Effector CD4-positive, alpha-beta T cell (primary cell): Measurements from ENCODE around the gene RAC2.
"Not testable (repeated sequence)": the region's sequence is repeated elsewhere in the genome, so short reads cannot be mapped to it uniquely, and the experiment has no call there.

Experiments
- DNase-seq: peaks from one replicate; pipeline ENCODE4 v3.0.0-alpha.2; 2020

The RAC2 gene

GRCh38 chr22:37202716-37203115 lies 41.4 kb downstream of the RAC2 start:
- no peak for DNase-seq

GRCh38 chr22:37202001-37202555 lies 42.0 kb downstream of the RAC2 start:
- no peak for DNase-seq

DNA sequence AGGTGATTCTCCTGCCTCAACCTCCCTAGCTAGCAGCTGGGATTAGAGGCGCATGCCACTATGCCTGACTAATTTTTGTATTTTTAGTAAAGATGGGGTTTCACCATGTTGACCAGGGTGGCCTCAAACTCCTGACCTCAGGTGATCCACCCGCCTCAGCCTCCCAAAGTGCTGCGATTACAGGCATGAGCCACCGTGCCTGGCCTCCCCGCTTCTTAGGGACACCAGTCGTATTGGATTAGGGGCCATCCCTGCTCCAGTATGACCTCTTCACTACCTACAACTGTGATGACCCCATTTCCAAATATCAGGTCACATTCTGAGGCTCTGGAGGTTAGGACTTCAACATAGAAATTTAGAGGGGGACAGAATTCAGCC lies 42.6 kb downstream of the RAC2 start:
- DNase-seq = not testable (repeated sequence)

DNA sequence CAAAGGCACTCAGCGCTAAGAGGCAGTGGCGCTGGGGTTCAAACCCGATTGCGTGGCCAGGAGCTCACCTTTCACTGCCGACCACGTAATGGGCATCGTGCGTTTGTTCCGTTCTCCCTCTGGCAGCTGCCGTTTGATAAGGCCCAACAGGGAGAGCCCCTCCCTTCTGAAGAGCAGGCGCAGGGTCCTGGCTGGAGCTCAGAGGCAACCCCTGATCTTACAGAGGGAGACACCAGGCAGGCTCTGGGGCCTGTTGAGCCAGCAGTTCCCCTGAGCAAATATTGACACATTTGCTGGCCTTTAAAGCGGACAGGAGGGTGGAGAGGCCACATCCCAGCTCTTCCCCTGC lies 44.3 kb downstream of the RAC2 start:
- DNase-seq = no peak

- DNase-seq = peak; percentile 99
Observed at GRCh38 chr22:37199103-37199759, 44.8 kb downstream of the RAC2 start.

DNA sequence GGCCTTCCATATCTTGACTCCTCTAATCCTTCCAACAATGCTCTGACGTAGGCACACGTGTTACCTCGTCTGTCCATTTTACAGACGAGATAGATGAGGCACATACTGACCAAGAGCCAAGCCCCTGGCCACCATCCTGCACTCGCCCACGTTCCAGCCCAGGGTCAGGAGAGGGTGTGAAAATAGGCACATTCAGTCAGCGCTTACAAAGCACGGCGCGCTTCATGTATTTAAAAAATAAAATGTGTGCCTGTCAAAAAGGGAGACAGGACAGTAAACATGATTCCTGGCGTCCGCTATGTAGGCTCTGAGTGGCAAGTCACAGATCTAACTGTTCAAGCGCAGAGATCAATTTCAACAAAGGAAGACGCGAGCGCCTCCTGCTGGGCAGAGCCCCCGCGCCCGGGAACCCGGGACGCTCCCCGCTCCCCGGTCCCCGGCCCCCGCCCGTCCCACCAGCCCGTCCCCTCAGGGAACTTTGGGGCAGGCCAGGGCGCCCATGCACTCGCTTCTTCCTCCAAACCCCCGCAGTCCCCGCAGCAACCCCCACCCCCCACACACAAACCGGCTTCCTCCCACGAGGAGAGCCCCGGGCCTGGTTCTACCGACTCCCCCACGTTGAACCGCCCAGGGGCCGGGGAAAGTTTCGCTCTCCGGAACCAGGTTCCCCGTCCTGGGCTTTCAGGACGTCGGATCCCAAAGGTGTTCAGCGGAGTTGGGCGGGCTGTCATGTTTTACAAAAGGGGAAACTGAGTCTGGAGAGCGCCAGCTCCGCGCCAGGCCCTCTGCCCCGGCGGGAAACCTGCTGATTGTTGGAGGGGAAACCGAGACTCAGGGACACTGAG lies 45.6 kb downstream of the RAC2 start:
- peak; percentile 90 for DNase-seq

DNA sequence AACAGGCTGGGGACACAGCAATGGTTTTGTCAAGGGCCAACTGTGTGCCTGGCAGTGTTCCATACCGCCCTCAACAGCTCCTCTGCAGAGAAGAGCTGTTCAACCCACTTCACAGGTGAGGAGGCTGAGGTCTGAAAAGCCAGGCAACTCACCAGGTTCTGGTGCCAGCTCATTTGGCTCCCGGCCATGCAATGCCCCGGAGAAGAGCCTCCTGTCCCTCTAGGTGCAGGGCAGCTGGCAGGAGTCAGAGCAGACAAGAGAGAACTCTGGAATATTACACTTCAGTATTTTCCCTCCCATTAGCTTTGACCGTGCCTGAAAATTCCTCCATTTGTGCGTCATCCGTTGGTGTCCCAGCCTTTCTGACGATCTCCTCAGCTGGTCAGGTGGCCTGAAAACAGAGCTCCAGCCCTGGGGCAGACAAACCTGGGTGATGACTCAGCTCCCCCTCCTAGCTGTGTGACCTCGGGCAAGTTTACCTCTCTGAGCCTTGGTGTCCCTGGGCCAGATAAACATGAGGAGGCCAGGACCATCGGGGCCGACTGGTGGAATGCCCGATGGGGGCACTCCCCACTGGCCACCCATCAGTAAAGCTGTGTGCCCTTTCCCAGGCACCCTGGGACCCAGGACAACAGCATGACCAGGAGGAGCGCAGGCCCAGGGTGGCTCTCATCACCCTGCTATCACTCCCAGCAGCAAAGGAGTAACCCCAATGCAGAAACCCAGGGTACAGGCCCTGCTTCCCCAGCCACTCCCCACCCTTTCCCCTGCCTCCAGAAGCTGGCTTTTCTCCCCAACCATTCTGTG lies 46.4 kb downstream of the RAC2 start:
- no peak for DNase-seq

GRCh38 chr22:37196539-37197450 lies 47.3 kb downstream of the RAC2 start:
- DNase-seq = no peak

DNA sequence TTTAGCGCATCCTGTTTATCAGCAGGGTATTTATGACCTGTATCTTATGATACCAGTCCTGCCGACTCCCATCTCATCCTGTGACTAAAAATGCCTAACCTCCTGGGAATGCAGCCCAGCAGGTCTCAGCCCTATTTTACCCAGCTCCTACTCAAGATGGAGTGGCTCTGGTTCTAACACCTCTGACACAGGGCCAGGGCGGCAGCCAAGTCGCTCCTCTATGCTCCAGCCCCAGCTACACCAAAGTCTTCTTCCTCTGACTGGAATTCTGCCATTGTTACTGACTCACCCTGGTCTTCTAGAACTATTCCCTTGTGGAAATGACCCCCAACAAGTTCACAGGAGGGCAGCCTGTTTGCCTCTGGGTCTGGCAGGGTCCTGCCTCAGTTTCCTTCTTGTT lies 48.1 kb downstream of the RAC2 start:
- DNase-seq = no peak

- DNase-seq = no peak
Observed at GRCh38 chr22:37194750-37195149, 49.3 kb downstream of the RAC2 start.

- DNase-seq = peak; percentile 23
Observed at GRCh38 chr22:37193629-37194191, 50.4 kb downstream of the RAC2 start.

- no peak for DNase-seq
Observed at GRCh38 chr22:37192741-37193140, 51.3 kb downstream of the RAC2 start.

- no peak for DNase-seq
Observed at GRCh38 chr22:37192204-37192603, 51.9 kb downstream of the RAC2 start.

DNA sequence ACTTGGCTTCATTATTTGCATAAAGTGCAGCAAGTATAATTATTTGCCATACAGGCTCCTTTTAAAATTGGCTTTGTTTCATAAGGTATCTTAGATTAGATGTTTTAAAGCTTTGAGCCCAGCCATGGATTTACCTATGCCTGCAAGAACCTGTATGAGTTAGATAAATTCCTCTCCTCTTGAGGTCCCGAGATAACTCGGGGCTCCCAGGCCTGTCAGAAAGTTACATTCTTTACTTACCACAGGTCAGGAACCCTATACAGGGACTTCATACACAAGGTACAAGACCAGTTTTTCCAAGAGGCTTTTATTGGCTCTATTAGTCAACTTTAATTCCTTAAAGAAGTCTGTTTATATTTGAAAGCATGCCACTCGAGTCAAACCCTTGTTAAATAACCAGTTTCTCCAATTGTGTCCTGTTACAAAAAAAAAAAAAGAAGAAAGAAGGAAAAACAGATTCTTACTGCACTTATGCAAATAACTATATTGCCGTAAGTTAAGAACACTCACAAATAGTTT lies 53.7 kb downstream of the RAC2 start:
- no peak for DNase-seq

GRCh38 chr22:37188901-37189466 lies 55.1 kb downstream of the RAC2 start:
- no peak for DNase-seq

DNA sequence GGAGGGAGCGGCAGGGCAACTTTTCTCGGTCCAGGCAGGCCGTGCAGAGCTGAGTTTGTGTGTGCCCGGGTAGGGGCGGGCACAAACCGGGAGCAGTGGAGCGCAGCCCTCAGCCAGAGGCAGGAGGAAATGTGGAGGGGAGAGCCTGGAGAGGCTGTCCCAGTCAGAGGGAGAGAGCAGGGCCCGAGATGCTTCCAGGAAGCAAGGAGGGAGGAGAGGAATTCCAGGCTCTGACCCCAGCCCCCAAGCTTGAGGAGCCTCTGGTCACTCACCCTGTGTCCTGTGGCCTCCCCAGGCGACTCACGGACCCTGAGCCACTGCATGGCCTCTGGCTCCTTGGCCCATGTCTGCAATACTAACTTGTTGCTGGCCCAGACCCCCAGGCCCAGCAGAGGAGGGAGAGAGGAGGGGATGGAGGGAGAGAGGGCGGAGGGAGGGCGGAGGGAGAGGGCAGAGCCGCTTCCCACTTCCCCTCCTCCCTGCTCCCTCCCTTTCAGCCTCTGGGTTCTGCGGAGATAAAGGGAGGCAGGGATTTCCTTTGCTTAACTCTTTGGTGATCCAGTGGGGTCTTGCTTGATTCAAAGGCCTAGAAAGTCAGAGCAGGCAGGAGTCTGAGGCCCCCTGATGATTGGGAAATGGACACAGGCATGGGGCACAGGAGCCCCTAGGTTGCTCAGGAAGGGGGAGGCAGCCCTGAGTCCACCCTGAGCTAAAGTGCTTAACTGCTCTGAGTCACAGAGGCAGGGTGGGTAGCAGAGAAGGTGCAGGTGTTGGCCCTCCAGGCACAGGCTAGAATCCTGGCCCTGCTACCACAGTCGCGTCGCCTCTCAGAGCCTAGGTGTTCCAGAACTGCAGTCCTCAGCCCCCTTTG lies 55.9 kb downstream of the RAC2 start, which contains the start of gene C1QTNF6:
TSS of gene C1QTNF6 (minus strand) at position 357 of the 871 bp plus-strand sequence. CDS start at position 323, 34 bp downstream.
- DNase-seq = no peak

- no peak for DNase-seq
Observed at GRCh38 chr22:37187552-37187890, 56.5 kb downstream of the RAC2 start.

DNA sequence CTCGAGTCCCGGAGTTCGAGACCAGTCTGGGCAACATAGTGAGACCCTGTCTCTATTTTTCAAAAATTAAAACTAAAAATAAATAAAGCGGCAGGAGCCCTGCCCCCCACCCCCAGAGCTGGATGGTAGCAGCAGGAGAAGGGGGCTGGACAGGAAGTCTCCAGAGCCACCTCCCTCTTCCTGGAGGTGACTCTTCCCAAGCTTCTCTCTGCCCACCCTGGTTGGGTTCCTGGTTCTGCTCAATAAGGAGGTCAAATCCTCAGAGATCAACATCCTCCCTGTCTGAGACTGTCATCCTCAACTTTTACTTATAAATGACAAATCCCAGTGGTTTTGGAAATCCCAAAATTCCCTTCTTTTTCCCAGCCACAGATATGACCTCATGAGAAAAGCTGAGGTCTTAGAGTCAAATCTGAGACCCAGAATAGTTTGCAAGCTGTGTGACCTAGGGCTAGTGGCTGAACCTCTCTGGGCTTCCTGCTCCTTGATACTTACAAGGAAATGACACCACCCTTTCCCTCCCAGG lies 57.0 kb downstream of the RAC2 start:
- no peak for DNase-seq

- DNase-seq = peak; percentile 39
Observed at GRCh38 chr22:37186228-37186996, 57.7 kb downstream of the RAC2 start.
